Renal cortical epithelial cell (primary cell): ENCODE results near the gene NID1. TPM values are rescaled to one million over a fixed set of nuclear protein-coding genes. Genes with fewer than 3 reads are reported as not detected.

Experiments used
- DNase-seq: peaks from one replicate; pipeline ENCODE4 v3.0.0-alpha.2; 2011; ENCODE audit warnings: low read depth
- total RNA-seq: library from RNA; depleted of rRNA; stranded (reverse); fragments of >200 nt; gene quantifications from 2 replicates; pipeline ENCODE4 v1.2.3, GENCODE V29; 2014

NID1 gene
- total RNA-seq, 1 donor from 2014 or later, result 1.1 TPM

DNA sequence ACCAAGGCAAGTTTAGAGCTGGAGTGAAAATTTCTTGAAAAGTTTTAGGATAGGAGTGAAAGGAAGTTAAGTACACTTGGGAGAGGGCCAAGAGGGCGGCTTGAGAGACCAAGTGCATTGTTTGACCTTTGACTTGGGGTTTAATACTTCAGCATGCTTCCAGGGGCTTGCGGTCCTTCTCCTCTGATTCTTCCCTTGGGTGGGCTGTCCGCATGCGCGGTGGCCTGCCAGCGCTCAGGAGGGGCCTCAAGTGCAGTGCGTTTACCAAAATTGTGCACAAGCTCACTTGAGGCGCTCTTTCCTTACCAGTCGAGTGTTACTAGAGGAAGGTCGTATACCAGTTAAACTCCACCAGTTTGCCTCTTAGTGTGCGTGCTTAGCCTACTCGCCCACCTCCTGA lies 106.9 kb downstream of the NID1 start:
- DNase-seq, result no peak

DNA sequence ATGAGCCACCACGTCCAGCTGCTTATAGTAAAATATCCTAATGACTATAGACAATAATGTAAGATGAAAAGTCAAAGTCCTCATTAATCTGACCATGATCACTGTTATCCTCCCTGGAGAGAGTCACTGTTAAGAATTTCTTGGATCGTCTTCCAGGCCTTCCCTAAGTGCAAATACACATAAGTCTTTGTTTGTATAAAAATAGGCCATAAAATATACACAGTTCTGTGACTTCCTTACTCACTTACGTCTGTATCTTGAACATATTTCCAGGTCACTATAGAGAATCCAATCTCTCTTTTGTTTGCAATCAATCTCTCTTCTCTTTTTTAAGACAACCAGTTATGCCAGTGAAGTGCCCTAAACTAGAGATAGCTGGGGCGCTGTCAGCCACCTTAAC lies 109.1 kb downstream of the NID1 start:
- DNase-seq, result no peak

DNA sequence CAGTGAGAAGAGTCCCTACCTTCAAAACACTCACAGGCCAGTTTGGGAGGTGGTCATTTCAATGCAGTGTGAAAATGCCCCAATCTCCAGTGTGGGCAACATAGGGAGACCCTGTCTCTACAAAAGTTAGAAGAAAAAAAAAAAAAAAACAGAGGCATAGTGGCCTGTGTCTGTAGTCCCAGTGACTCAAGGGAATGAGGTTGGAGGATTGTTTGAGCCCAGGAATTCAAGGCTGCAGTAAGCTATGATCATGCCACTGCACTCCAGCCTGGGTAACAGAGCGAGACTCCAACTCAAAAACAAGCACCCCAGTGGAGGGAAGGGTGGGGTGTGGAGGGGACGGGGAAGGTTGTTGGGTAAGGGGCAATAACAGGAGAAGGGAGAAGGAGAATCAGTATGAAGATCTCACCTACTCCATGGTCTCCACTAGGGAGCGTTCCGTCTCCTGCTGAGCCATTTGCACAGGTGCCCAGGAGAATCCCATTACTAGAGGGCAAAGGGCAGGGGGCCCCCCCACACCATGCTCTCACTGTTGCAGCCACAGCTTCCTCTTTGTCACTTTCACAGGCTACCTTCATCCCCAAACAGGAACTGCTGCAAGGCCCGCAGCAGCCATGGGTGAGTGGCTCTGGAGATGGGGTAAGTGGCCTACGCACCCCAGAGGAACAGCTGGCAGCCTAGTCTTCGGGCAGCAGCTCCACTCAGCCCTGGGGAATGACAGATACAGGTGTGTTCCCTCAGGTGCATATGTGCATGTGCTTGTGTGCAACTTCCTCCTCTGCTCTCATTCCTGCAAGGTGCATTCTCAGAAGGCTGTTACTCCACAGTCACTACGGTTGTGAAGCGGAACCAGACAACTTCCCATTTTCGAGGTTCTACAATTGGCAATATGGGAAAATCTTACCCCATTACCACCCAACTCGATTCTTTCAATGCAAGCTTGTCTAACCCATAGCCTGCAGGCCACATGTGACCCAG lies 110.3 kb downstream of the NID1 start:
- DNase-seq, result peak; percentile 45

DNA sequence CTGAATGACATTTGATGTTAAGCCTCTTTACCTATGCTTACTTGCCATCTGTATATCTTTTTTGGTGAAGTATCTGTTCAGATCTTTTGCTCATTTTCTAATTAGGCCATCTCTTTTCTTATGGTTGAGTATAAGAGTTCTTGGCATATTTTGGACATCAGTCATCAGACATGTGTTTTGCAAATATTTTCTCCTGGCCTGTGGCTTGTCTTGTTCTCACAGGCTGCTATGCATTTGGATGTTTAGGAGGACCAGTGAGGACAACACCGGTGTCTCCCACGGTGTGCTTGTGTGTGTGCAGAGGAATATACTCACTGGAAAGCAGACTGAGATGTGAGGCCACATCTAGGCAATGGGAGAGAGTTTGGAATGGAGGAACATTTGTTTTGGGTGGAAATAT lies 111.1 kb downstream of the NID1 start:
- DNase-seq, result peak; percentile 80

DNA sequence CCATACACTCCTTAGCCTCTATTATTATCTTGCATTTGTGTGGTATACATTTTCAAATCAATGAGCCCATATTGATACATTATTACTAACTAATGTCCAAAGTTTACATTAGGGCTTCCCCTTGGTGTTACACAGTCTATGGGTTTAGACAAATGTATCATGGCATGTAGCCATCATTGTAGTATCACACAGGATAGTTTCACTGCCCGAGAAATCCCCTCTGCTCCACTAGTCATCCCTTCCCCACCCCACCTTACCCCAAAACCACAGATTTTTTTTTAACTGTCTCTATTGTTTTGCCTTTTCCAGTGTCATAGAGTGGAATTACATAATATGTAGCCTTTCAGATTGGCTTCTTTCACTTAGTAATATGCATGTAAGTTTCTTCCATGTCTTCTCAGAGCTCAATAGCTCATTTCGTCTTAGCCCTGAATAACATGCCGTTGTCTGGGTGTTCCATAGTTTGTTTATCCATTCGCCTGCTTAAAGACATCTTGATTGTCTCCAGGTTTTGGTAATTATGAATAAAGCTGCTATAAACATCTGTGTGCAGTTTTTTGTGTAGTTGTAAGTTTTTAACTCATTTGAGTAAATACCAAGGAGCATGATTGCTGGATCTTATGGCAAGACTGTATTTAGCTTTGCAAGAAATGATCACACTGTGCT lies 111.8 kb downstream of the NID1 start:
- peak; percentile 66 for DNase-seq

DNA sequence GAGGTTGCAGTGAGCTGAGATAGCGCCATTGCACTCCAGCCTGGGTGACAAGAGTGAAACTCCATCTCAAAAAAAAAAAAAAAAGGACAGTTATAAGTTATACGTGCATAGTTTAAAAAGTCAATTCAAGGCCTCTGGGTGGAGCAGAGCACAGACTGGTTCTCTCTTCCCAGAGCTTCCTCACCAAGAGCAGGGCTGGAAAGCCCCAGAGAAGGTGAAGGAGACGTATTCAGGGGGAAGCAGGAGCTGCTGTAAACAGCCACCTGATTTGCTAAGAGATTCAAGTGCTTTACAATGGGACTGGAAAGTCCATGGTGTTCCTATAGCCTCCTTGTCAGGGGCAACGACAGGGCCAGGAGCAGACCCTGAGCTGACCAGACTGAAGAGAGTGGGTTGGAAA lies 113.2 kb downstream of the NID1 start:
- no peak for DNase-seq

DNA sequence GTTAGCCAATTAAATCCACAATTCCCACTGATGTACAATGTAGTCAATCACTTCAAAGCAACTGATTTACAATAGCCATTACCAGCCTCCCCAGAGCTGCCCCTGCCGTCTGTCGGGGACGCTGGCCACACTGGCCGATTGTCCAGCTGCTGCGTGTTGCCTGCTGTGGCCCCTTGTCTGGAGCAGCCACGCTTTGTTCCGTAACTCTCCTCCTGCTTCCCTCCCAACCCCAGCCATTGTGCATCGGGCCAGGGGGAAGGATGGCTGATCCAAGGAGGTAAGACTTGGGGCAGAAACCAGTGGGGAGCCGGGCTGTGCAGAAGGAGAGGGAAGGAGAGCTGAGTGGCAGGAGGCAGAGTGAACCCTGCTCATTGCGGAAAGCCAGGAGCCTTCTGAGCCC lies 114.6 kb downstream of the NID1 start:
- no peak for DNase-seq

DNA sequence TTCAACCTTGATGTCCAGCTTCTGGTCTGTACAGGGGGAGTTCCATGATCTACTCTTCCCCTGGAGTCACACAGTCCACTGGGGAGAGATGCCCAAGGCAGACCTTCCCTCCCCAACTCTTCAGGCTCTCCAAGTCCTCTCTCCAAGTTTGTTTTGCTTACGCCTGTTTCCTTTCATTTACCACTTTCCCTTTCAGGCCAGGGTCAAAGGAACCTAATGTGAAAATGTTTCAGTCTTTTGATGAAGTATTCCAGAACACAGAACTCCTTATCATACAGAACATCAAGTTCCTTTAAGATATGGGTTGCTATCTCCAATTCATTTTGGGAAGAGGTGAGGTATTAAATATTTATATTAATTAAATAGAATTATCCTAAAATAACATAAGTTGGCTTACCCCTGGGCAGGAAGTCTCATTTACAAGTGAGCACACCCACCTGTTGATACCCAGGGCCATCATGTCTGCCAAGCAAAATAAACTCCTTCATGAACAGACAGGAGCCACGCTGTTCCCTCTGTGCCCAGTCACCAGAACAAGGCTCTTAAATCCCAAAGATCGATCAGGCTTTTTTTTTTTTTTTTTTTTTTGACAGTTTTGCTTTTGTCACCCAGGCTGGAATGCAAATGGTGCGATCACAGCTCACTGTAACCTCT lies 116.0 kb downstream of the NID1 start:
- no peak for DNase-seq

DNA sequence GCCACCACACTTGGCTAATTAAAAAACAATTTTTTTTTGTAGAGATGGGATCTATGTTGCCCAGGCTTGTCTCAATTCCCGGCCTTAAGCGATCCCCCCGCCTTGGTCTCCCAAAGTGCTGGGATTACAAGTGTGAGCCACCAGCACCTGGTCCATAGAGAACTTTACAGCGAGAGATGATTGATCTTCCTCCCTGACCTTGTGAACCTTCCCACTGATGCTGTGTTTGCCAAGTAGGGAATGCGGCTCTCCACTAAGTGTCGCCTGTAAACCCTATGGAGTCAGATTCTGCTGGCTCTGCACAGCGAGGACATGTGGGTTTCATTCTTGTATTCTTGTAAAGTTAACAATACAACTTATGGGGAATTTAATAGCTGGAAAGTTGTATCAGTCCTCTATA lies 116.9 kb downstream of the NID1 start:
- DNase-seq, result no peak

DNA sequence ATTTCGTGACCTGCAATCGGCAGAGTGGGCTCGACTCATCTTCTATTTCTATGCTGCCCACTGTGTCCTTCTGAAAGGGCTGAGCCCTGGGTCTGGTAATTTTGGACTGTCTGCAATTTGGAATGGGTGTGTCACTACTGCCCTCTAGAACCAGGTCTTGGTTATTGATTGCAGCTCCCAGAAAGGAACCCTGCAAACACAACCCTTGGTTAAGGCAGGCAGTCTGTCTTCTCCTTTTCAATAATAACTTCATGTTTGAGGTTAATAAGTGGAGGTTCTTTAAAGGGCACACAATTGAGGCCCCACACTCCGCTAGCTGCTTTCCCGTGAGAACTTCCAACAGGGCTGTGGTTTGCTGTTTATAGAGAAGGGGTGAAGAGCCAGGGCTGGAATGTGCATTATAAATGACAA lies 118.3 kb downstream of the NID1 start:
- DNase-seq, result peak; percentile 25

DNA sequence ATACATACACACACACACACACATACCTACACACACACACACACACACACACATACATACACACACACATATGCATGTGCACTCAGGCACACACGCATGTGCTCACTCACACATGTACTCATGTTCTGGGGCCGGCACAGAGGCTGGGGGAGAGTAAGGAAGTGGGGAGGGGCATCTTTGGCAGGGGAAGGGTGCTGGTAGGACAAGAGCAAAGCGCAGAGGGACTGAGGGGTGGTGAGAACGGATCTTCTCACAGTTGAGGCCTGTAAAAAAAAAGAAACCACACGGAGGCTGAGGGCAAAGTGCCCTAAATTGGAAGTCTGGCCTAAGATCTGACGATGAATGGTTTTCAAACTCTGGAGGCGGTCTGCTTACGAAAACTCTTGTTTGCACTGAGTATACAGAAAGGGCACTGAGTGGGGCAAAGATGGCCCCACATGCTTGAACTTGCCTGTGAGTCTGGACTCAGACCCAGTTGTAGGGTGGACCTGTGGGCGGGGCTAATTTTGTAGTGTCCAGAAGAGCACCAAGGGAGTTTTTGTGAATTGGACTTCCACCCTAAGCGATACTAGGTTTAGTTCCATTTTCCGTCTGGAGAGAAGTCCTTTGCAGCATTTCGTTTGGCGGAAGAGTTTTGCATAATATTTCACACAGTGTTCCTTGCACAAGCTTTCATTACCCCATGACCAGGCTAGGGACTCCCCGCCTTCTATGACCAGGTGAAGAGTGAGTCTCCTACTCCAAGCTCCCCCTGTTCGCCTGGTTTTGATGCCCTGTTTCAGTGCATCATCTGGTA lies 118.9 kb downstream of the NID1 start:
- DNase-seq, result no peak

DNA sequence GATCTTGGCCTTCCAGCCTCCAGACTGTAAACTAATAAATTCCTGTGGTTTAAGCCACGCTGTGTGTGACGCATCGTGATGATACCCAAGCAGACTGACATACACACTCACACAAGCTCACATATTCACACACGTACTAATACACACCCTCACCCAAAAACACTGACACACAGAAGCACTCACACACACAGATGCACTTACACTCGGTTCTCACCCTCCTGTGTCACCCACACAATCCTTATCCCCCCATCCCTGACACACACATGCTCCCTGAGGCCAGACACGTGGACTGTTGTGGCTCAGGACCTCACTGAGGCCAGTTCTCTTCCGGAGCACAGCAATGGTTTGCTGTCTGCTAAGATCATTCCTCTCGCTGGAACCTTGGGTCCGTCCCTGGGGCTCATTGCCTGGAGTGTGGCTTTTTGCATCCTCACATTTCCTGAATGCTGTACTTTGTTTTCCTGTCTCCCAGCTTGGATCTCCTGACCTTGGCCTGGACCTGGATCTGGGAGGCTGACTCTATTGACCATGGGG lies 121.2 kb downstream of the NID1 start:
- no peak for DNase-seq

DNA sequence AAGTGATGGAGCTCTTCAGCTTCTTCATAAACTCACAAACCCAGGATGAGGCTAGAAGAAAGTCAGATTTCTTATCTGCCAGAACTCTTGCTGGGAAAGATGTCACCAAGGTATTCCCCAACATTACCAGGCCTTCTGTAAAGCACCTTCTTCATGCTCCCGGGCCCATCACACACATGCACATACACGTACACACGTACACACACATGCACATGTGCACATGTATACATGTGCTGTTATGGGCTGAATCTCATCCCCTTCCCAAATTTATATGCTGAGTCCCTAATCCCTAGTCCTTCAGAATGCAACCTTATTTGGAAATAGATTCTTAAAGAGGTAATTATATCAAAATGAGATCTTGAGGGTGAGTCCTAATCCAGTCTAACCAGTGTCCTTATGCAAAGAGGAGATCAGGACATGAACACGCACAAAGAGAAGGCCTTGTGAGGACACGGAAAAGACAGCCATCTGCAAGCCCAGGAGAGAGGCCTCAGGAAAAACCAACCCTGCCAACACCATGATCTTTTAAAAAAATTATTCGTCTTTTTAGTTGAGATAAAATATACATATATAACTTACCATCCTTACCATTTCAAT lies 121.8 kb downstream of the NID1 start:
- no peak for DNase-seq

DNA sequence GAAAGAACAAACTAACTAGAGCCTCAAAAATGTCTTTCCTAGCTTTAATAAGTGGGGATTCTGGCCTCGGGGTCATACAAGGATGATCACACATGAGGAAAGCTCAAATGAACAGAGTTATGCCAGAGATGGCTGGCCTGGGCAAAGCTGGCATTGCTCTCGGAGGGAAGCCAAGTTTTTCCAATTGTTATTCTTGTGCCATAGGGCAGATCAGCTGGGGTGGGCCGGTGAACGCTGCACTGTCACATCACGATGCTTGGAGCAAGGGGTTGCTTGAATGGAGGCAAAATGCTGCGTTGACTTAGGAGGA lies 122.3 kb downstream of the NID1 start:
- no peak for DNase-seq

DNA sequence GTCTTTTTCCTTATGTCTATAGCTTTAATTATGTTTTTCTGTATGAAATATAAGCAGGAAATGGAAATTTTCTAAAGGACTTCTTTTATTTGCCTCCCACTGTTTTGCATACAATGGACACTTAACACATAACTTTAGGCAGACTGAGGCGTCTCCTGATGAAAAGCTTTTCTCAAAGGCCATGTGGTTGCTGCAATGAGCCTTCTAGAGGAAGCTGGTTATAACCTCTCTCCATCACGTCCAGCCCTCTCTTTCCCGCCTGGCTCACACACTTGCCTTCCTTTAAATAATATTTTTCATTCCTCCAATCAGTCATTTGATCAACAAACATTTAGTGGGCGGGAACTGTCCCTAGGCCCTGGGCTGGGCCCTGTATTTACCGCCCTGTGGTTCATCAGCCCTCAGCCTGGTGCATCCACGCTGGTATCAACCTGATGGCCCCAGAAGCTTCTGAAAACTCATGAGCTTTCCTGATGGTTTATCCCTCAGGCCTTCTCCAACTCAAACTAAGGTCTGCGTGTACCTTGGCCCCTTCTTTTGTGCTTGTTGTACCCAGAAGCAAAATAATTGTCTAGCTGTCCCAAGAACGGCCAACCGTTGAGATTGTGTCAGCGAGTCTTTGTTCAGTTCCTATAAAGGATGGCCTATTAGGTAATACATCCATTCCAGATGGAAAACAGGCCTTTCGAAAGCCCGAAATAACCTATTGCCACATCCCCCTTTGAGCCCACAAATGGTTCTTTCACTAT lies 122.8 kb downstream of the NID1 start:
- no peak for DNase-seq

DNA sequence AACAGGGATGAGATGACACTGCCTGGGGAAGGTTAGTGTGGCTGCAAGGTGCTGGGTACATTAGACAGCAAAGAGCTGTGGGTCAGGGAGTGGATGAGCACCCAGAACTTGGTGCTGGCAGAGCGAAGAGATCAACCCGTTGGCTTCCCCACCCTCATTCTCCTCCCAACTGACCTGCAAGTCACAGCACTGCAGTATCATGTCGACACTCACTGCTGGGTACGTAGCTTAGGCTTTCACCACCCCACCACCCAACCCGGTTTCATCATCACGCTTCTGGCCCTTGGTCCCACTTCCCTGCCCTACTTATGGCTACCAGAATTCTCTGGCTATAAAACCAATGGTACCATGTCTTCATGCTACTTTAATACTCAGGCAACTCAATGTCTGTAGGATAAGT lies 124.6 kb downstream of the NID1 start:
- DNase-seq, result no peak

DNA sequence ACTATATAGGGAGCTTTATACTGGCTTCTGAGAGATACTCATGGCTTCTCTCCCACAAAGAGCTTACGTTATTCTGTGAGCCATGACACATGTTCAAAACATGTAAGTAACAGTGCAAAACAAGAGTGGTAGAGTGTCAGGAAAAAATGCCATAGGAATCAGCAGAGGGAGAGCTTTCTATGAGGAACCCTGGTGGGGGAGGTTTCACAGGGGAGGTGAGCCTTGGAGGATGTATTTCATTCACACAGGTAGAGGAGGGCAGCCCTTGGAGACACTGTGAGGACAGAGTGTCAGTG lies 125.5 kb downstream of the NID1 start:
- no peak for DNase-seq

DNA sequence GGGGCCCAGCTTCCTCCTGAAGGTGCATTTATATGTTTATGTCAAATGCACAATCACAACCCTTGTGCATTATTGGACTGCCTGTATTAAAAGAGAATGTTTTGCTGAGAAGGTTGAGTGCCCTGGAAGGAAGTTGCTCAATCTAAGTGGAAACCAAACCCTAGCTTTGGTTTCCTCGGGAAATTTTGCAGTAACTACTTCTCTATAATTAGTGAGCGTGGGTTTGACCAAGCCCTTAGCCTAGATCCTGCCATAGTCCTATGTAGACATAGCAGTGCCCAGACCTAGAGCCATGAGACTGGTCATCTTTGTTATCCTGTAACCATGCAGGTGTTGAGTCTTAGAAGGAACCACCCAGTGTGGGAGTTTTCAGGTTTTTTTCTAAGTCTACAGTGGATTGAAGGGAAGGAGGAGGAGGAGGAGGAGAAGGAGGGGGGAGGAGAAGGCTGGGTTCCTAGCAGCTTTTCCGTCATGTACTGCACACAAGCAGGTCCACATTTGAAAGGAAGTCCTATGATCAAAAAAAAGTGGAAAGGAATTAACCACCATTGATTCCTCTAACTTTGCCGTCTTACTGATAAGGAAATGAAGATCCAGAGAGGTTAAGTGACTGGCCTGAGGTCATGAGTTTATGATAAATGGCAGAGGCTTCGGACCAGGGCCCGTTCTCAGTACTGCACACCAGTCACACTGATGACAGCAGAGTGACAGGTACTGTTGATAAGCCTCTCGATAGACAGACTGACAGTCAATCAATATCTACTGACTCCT lies 126.0 kb downstream of the NID1 start:
- DNase-seq, result peak; percentile 24

DNA sequence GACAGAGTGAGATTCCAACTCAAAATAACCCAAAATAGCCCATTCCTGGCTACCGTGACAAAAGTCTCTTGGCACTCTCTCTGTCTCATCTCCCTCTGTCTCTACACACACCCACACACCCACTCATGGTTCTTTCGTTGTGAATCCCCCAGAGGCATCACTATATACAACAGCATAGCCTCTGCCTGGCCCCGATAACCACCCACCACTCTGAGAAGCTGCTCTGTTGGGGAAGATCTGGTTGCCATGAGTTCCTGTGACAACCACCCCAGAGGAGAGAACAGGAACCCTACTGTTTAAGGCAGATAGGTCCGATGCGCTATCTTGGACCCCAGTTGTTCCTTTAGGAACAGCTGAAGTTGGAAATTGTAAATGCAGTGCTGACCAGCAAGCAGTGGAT lies 127.8 kb downstream of the NID1 start:
- no peak for DNase-seq
